ENCODE data around the gene PLXND1.

DNA sequence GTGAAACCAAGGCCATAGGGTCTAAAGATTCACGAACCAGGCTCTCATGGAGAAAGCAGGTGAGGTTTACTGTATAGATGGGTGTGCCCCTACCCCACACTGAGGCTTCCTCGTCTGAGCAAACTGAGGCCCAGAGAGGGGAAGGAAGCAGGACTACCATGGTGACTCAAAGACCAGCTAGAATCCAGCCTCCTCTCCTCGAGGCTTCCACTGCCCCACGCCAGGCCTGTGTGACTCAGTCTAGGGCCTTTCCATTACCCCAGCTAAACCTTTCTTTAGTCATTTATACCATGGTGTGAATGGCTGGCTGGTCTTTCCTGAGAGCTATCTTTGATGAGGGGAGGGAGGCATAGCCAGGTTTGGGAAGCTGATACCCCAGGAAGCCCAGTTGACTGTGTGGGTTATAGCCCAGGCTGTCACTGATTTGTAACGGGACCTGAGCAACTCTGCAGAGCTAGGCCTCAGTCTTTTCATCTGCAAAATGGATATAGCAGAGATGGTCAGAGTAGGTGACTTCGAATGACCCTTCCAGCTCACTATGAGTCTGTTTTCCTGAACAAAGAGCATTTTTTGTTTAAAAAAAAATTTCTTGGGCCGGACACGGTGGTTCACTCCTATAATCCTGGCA lies 81.0 kb downstream of the PLXND1 start:
- TF ChIP-seq, protein P1, sequence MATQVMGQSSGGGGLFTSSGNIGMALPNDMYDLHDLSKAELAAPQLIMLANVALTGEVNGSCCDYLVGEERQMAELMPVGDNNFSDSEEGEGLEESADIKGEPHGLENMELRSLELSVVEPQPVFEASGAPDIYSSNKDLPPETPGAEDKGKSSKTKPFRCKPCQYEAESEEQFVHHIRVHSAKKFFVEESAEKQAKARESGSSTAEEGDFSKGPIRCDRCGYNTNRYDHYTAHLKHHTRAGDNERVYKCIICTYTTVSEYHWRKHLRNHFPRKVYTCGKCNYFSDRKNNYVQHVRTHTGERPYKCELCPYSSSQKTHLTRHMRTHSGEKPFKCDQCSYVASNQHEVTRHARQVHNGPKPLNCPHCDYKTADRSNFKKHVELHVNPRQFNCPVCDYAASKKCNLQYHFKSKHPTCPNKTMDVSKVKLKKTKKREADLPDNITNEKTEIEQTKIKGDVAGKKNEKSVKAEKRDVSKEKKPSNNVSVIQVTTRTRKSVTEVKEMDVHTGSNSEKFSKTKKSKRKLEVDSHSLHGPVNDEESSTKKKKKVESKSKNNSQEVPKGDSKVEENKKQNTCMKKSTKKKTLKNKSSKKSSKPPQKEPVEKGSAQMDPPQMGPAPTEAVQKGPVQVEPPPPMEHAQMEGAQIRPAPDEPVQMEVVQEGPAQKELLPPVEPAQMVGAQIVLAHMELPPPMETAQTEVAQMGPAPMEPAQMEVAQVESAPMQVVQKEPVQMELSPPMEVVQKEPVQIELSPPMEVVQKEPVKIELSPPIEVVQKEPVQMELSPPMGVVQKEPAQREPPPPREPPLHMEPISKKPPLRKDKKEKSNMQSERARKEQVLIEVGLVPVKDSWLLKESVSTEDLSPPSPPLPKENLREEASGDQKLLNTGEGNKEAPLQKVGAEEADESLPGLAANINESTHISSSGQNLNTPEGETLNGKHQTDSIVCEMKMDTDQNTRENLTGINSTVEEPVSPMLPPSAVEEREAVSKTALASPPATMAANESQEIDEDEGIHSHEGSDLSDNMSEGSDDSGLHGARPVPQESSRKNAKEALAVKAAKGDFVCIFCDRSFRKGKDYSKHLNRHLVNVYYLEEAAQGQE (IDR thresholded peaks at IDR 0.05; ENCODE audit: borderline replicate concordance): no peak
- TF ChIP-seq, protein P2, sequence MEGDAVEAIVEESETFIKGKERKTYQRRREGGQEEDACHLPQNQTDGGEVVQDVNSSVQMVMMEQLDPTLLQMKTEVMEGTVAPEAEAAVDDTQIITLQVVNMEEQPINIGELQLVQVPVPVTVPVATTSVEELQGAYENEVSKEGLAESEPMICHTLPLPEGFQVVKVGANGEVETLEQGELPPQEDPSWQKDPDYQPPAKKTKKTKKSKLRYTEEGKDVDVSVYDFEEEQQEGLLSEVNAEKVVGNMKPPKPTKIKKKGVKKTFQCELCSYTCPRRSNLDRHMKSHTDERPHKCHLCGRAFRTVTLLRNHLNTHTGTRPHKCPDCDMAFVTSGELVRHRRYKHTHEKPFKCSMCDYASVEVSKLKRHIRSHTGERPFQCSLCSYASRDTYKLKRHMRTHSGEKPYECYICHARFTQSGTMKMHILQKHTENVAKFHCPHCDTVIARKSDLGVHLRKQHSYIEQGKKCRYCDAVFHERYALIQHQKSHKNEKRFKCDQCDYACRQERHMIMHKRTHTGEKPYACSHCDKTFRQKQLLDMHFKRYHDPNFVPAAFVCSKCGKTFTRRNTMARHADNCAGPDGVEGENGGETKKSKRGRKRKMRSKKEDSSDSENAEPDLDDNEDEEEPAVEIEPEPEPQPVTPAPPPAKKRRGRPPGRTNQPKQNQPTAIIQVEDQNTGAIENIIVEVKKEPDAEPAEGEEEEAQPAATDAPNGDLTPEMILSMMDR (IDR thresholded peaks at IDR 0.05; ENCODE audit: poor library complexity, severe bottlenecking): no peak
